Hepatic stellate cell (primary cell): ENCODE data around the gene ZFHX3.
"Not testable (repeated sequence)": the region's sequence is repeated elsewhere in the genome, so short reads cannot be mapped to it uniquely, and the experiment has no call there.

Experiments used
- DNase-seq: peaks from one replicate; pipeline ENCODE4 v3.0.0; 2011; ENCODE audit warnings: low spot score

The ZFHX3 gene

DNA sequence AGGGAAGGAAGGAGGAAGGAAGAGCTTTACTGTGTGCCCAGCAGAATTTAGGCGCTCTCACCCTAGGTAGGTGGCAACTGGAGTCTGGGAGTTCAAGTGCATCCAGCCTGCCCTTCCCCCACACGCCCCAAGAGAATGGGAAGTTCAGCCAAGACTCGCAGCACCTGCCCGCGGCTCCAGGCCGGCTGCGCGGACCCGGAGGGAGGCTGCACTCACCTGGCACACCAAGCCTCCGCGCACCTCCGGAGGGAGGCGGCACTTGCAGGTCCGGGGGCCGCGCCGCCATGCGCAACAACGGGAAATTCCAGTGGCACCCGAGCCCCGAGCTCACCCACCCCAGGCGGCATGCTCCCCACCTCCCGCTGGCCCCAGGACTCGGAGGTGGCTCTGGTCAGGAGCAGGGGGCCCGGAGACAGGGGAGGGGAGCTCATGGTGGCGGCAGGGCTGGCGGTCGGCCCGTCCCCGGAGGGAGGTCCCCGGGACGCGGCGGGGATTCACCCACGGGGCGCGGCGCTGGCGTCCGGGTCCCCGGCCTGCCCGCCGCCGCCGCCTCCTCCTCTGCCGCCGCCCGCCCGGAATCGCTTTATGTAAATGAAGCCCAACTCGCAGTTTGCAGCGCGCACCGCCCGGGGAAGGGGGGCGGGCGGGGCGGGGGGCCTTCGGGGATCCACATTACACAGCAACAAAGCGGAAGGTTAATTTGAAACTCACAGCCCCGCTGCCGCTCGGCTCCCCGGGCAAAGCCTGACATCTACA lies at the start of gene ZFHX3:
TSS of gene ZFHX3 (minus strand) at position 593 of the 756 bp plus-strand sequence. CDS start 87,983 bp downstream, outside the sequence.
- no peak for DNase-seq

- DNase-seq, result no peak
These were observed 48.6 kb upstream of the ZFHX3 start for GRCh38 chr16:73096510-73096909.

DNA sequence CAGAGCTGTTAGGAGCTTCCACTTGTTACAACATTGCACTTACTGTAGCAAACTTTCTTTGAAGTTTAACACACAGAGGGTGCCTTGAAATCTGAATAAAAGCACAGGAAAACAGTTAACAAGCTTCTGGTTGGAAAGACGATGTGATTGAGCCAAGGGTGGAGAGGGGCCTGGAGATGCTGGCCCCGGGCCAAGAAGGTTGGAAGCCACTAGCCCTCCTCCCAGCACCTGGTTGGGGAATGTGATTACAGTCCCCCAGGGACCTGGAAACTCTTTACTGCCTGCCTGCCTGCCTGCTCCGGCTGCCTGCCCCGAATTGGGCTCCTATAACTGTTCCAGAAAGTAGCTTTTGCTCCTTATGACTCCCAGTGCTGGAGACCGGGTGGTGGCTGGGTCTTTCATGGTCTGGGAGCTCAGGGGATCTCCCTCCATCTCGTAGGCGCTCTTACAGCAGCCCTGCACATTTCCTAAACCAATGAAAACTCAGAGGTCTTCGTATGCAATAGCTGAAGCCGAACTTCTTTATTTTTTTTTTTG lies 48.0 kb upstream of the ZFHX3 start:
- DNase-seq, result peak; percentile 26

- DNase-seq, result no peak
These were observed 47.4 kb upstream of the ZFHX3 start for GRCh38 chr16:73095142-73095820.

DNA sequence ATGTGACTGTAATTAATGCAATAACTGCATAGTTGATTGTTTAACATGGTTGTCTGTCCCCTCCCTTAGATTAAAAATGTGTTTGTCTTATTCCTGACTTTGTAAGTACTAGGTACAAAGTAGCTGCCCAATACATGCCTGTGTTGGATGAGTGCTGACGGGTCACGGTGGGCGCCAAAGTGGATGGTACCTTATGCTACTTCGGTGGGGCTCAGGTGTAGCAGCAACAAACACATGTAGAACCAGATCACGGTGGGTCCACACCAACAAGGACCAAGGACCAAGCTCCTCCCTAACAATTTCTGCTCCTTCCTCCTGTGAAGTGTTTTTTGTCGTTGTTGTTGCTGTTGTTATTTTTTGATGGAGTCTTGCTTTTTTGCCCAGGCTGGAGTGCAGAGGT lies 46.4 kb upstream of the ZFHX3 start:
- no peak for DNase-seq

GRCh38 chr16:73093146-73094144 lies 45.5 kb upstream of the ZFHX3 start:
- peak; percentile 51 for DNase-seq

- no peak for DNase-seq
These were observed 44.4 kb upstream of the ZFHX3 start for GRCh38 chr16:73092236-73092781.

DNA sequence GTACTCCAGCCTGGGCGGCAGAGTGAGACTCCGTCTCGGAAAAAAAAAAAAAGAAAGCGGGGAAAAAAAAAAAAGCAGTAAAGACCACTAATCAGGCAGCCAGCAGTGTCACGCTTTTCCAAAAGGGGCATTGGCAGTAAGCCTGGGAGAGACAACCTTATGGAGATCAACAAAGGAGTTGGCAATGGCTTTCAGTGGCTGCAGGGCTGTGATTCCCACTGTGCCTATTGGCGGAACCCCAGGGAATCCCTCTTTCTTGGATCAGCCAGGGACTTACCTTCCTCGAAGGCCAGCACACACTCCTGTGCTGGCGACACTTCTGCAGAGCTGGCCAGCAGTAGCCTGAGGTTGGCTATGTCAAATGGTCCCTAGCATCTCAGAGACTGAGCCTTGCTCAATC lies 43.2 kb upstream of the ZFHX3 start:
- no peak for DNase-seq

GRCh38 chr16:73089420-73089819 lies 41.5 kb upstream of the ZFHX3 start:
- no peak for DNase-seq

DNA sequence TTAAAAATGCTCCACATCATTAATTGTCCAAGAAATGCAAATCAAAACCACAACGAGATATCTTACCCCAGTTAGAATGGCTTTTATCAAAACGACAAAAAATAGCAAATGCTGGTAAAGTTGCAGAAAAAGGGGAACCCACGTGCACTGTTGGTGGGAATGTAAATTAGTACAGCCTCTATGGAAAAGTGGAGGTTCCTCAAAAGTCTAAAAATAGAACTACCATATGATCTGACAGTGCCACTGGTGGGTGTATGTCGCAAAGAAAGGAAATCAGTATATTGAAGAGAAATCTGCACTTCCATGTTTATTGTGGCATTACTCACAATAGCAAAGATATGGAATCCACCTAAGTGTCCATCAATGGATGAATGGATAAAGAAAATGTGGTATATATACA lies 38.2 kb upstream of the ZFHX3 start:
- no peak for DNase-seq

GRCh38 chr16:73083271-73083670 lies 35.3 kb upstream of the ZFHX3 start:
- DNase-seq, result no peak

DNA sequence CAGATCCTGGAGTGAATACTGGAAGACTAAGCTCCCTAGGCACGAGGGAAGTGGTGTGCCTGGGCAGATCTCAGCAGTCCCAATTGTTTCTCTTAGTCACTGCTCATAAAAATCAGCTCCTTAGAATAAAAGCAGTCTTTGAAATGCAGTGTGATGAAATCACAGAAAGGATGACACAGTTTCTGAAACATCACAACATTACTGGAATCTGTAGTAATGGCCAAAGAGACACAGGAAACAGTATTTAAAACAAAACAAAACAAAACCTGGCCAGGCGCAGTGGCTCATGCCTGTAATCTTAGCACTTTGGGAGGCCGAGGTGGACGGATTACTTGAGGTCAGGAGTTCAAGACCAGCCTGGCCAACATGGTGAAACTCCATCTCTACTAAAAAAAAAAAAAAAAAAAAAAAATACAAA lies 34.7 kb upstream of the ZFHX3 start:
- peak; percentile 81 for DNase-seq

- DNase-seq, result no peak
These were observed 33.0 kb upstream of the ZFHX3 start for GRCh38 chr16:73080931-73081330.

DNA sequence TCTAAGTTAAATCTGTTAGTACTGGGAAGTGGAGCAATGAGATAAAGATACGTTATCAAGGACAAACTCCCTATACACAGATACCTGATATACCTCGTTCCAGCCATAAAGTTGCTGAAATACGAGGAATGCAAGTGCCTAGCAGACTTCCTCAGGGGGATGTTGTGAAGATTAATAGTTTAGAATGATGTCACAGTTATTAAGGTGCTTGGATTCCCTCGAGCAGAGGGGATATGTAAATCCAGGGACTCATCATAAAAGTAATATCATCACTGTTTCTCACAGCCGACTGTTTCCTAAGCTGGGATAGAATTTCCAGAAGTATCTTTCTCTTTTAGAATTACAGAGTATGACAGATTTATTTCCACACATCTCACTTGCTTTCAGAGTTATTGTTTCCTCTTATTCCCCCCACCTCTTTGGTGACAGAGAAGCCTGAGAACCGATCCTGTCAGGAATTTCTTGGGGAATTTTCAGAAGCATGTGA lies 28.4 kb upstream of the ZFHX3 start:
- no peak for DNase-seq

GRCh38 chr16:73074382-73074781 lies 26.5 kb upstream of the ZFHX3 start:
- DNase-seq, result no peak

- not testable (repeated sequence) for DNase-seq
These were observed 24.1 kb upstream of the ZFHX3 start for GRCh38 chr16:73072051-73072450.

- peak; percentile 48 for DNase-seq
These were observed 23.4 kb upstream of the ZFHX3 start for GRCh38 chr16:73071131-73071940.

- DNase-seq, result no peak
These were observed 21.8 kb upstream of the ZFHX3 start for GRCh38 chr16:73069581-73070262.

DNA sequence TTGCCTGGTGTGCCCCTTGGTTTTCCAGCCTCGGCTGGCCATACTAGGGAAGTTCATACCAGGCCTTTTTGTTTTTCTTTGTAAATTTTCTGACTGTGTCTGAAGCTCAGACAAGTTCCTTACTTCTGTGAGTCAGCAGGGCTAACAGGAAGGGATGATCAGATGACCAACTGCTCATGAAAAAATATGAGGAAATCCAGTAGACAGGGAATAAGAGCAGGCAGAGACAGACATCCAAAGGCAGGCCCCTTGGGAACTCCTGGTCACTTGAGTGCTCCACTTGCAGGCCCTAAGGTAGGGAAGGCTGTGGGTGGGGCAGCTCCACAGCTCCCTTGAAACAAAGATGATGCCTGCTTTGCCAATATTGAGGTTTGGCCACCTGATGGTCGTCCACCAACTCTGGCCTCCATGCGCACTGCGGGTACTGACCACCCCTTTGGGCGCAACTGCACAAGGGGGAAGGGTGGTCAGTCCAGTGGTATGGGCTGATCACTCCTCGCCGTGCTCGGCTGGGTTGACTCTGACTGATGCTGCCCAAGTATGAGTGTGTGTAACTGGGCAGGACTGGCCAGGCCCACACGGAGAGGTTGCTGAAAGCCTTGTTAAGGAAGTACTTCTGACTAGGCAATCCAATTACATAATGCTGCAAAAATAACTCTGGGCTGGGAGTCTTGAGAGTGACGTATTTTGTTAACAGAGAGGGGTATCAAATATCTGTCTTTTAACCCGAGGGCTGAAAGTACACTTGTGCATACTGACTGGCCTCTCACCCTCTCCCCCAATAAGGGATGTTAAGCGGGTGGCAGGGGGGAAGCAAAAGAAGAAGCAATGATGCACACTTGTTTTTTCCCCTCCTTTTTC lies 20.8 kb upstream of the ZFHX3 start:
- DNase-seq, result peak; percentile 87
